ENCODE results near the gene TSPO. TPM values are rescaled to one million over a fixed set of nuclear protein-coding genes. Genes with fewer than 3 reads are reported as not detected.

The TSPO gene
- total and polyA plus RNA-seq, 2 experiments from 2014 or later: 896 to 970 TPM

GRCh38 chr22:43153899-43154298 lies 2.5 kb downstream of the TSPO start:
- 51 to 62% methylated on average over 9 of the region's 9 CpGs for WGBS, 2 experiments (ENCODE audit: low coverage in 1 of 2, low lambda C conversion rate in 2 of 2, missing lambda C conversion rate in 2 of 2)
- Histone ChIP-seq H3K4me3 (peak overlapping the region; percentile 48), H3K36me3 (ENCODE audit: low read depth) (no peaks in the 10 kb centered on the region), H3K27ac (peak overlapping the region; percentile 22; the same call in 1 of the 2 replicates), H4K20me1 (ENCODE audit: insufficient read depth) (peaks cover 5% of the 10 kb centered on the region; the same call in 1 of the 2 replicates), H3F3A (ENCODE audit: insufficient read depth) (no peaks in the 10 kb centered on the region), H3K9ac (peak overlapping the region; percentile 17; the same call in 1 of the 2 replicates), H3K4me1 (ENCODE audit: insufficient read depth) (peaks cover 15% of the 10 kb centered on the region; the same call in 1 of the 2 replicates), H3K9me3 (ENCODE audit: low read depth) (no peaks in the 10 kb centered on the region), H3K9me2 (ENCODE audit: insufficient read depth) (no peaks in the 10 kb centered on the region), H3K4me2 (ENCODE audit: unreplicated experiment) (peak overlapping the region; percentile 67), H3K27me3 (replicated peaks; ENCODE audit: insufficient read depth) (no peaks in the 10 kb centered on the region), H3K79me2 (ENCODE audit: insufficient read depth) (peaks cover 74% of the 10 kb centered on the region), H2AFZ (no peak overlapping the region)
- peak; percentile 28 for DNase-seq
- TF ChIP-seq EZH2 (IDR thresholded peaks at IDR 0.05; ENCODE audit: insufficient read depth, poor library complexity, severe bottlenecking) (no peak), EZH2phosphoT487 (IDR thresholded peaks at IDR 0.05; ENCODE audit: insufficient read depth, low read depth) (no peak)
- in situ Hi-C loops (cut with MboI): no loop called here

GRCh38 chr22:43154887-43155536 lies 3.7 kb downstream of the TSPO start:
- 52 to 60% methylated on average over 20 to 27 of the region's 27 CpGs for WGBS, 2 experiments (ENCODE audit: low coverage in 1 of 2, low lambda C conversion rate in 2 of 2, missing lambda C conversion rate in 2 of 2)
- H3K36me3 ChIP-seq (ENCODE audit: low read depth): no peaks in the 10 kb centered on the region
- H3K9ac ChIP-seq: no peak overlapping the region; the same call in 1 of the 2 replicates
- no peak for TF ChIP-seq EZH2phosphoT487 (IDR thresholded peaks at IDR 0.05; ENCODE audit: insufficient read depth, low read depth)
- DNase-seq: peak; percentile 60
- H3K9me2 ChIP-seq (ENCODE audit: insufficient read depth): no peaks in the 10 kb centered on the region
- in situ Hi-C loops (cut with MboI): no loop called here
- no peak overlapping the region; the same call in 1 of the 2 replicates for H3K4me3 ChIP-seq
- H2AFZ ChIP-seq: no peak overlapping the region
- no peak overlapping the region for H3K4me2 ChIP-seq (ENCODE audit: unreplicated experiment)
- peaks cover 15% of the 10 kb centered on the region; the same call in 1 of the 2 replicates for H3K4me1 ChIP-seq (ENCODE audit: insufficient read depth)
- H4K20me1 ChIP-seq (ENCODE audit: insufficient read depth): peaks cover 5% of the 10 kb centered on the region; the same call in 1 of the 2 replicates
- H3K27ac ChIP-seq: no peak overlapping the region
- no peaks in the 10 kb centered on the region for H3K9me3 ChIP-seq (ENCODE audit: low read depth)
- no peaks in the 10 kb centered on the region for H3F3A ChIP-seq (ENCODE audit: insufficient read depth)
- peaks cover 78% of the 10 kb centered on the region for H3K79me2 ChIP-seq (ENCODE audit: insufficient read depth)
- H3K27me3 ChIP-seq (replicated peaks; ENCODE audit: insufficient read depth): no peaks in the 10 kb centered on the region

GRCh38 chr22:43155789-43156188 lies 4.4 kb downstream of the TSPO start:
- WGBS, 2 experiments (ENCODE audit: low coverage in 1 of 2, low lambda C conversion rate in 2 of 2, missing lambda C conversion rate in 2 of 2): 63 to 77% methylated on average over 4 to 5 of the region's 5 CpGs

GRCh38 chr22:43156413-43156812 lies 5.1 kb downstream of the TSPO start:
- H3K36me3 ChIP-seq (ENCODE audit: low read depth): peaks cover 4% of the 10 kb centered on the region; the same call in 1 of the 2 replicates
- peaks cover 87% of the 10 kb centered on the region for H3K79me2 ChIP-seq (ENCODE audit: insufficient read depth)
- no peaks in the 10 kb centered on the region for H3K9me2 ChIP-seq (ENCODE audit: insufficient read depth)
- no peak overlapping the region for H3K27ac ChIP-seq
- no peak for DNase-seq
- H3K9me3 ChIP-seq (ENCODE audit: low read depth): no peaks in the 10 kb centered on the region
- no peak overlapping the region for H3K4me2 ChIP-seq (ENCODE audit: unreplicated experiment)
- WGBS, 2 experiments (ENCODE audit: low coverage in 1 of 2, low lambda C conversion rate in 2 of 2, missing lambda C conversion rate in 2 of 2): 81 to 83% methylated on average over 11 to 12 of the region's 12 CpGs
- H3K4me3 ChIP-seq: no peak overlapping the region
- peaks cover 5% of the 10 kb centered on the region; the same call in 1 of the 2 replicates for H4K20me1 ChIP-seq (ENCODE audit: insufficient read depth)
- in situ Hi-C loops (cut with MboI): no loop called here
- TF ChIP-seq EZH2 (IDR thresholded peaks at IDR 0.05; ENCODE audit: insufficient read depth, poor library complexity, severe bottlenecking) (no peak), EZH2phosphoT487 (IDR thresholded peaks at IDR 0.05; ENCODE audit: insufficient read depth, low read depth) (no peak)
- no peaks in the 10 kb centered on the region for H3K27me3 ChIP-seq (replicated peaks; ENCODE audit: insufficient read depth)
- no peak overlapping the region for H2AFZ ChIP-seq
- H3K9ac ChIP-seq: no peak overlapping the region
- H3K4me1 ChIP-seq (ENCODE audit: insufficient read depth): peaks cover 15% of the 10 kb centered on the region; the same call in 1 of the 2 replicates
- no peaks in the 10 kb centered on the region for H3F3A ChIP-seq (ENCODE audit: insufficient read depth)

More at GRCh38 chr22:43155789-43156188, 4.4 kb downstream of the TSPO start:
- peaks cover 5% of the 10 kb centered on the region; the same call in 1 of the 2 replicates for H4K20me1 ChIP-seq (ENCODE audit: insufficient read depth)
- H3K4me1 ChIP-seq (ENCODE audit: insufficient read depth): peaks cover 15% of the 10 kb centered on the region; the same call in 1 of the 2 replicates
- in situ Hi-C loops (cut with MboI): no loop called here
- no peaks in the 10 kb centered on the region for H3F3A ChIP-seq (ENCODE audit: insufficient read depth)
- H3K4me2 ChIP-seq (ENCODE audit: unreplicated experiment): no peak overlapping the region
- peak; percentile 56 for DNase-seq
- H3K27me3 ChIP-seq (replicated peaks; ENCODE audit: insufficient read depth): no peaks in the 10 kb centered on the region
- H3K9me3 ChIP-seq (ENCODE audit: low read depth): no peaks in the 10 kb centered on the region
- H3K4me3 ChIP-seq: no peak overlapping the region
- H3K27ac ChIP-seq: no peak overlapping the region
- peaks cover 3% of the 10 kb centered on the region; the same call in 1 of the 2 replicates for H3K36me3 ChIP-seq (ENCODE audit: low read depth)
- H2AFZ ChIP-seq: no peak overlapping the region
- no peak for TF ChIP-seq EZH2 (IDR thresholded peaks at IDR 0.05; ENCODE audit: insufficient read depth, poor library complexity, severe bottlenecking)
- no peak for TF ChIP-seq EZH2phosphoT487 (IDR thresholded peaks at IDR 0.05; ENCODE audit: insufficient read depth, low read depth)
- no peak overlapping the region for H3K9ac ChIP-seq
- no peaks in the 10 kb centered on the region for H3K9me2 ChIP-seq (ENCODE audit: insufficient read depth)
- H3K79me2 ChIP-seq (ENCODE audit: insufficient read depth): peaks cover 85% of the 10 kb centered on the region

Measured in GM23248 (cell line).